HG03521 (cell line): ENCODE data around the gene SLC39A9.
"Not testable (repeated sequence)": the region's sequence is repeated elsewhere in the genome, so short reads cannot be mapped to it uniquely, and the experiment has no call there.

ENCODE experiments used
- ATAC-seq: cut with Tn5 transposase; IDR thresholded peaks from one replicate; pipeline ENCODE4 v1.9.1; 2021; ENCODE audit warnings: mild to moderate bottlenecking, moderate library complexity; ENCODE audit not compliant: unreplicated experiment

Gene SLC39A9

DNA sequence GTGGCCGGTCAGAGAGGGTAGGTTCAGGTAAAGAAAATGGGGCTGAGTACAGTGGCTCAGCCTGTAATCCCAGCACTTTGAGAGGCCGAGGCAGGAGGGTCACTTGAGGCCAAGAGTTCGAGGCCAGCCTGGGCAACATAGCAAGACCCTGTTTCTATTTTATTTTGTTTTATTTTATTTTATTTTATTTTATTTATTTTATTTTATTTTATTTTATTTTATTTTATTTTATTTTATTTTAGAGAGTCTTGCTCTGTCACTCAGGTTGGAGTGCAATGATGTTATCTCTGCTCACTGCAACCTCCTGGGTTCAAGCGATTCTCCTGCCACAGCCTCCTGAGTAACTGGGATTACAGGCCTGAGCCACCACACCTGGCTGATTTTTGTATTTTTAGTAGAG is 99.4 kb downstream of the SLC39A9 start:
- not testable (repeated sequence) for ATAC-seq

DNA sequence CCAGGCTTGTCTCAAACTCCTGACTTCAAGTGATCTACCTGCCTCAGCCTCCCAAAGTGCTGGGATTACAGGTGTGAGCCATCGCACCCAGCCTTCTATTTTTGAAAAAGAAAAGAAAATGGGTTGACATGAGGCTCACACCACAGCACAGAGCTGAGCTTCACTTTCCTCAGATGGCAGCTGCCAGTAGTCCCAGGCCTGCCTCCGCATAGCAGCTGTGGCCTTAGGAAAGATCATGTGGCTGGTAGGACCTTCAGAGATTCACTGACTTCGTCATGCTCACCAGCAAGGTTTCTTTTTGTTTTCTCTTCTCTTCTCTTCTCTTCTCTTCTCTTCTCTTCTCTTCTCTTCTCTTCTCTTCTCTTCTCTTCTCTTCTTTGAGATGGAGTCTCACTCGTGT is 99.8 kb downstream of the SLC39A9 start:
- ATAC-seq = not testable (repeated sequence)

DNA sequence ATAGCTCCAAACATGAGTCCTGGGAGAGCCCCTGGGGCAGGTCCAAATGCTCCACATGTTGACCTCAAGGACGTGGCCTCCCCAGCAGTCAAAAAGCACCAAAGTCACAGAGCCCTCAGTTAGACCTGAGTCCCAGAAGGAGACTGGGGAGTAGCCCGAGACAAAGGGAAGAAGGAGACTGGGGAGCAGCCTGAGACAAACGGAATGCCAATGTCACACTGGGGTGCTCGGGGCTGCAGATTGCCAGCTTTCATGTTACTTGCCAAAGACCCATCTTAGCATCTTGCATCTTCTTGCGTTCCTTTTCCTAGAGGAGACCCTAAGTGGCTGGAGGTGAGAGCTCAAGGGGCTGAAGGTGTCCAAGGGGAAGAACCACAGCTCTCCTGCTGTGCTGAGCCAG is 100.9 kb downstream of the SLC39A9 start:
- ATAC-seq = no peak

DNA sequence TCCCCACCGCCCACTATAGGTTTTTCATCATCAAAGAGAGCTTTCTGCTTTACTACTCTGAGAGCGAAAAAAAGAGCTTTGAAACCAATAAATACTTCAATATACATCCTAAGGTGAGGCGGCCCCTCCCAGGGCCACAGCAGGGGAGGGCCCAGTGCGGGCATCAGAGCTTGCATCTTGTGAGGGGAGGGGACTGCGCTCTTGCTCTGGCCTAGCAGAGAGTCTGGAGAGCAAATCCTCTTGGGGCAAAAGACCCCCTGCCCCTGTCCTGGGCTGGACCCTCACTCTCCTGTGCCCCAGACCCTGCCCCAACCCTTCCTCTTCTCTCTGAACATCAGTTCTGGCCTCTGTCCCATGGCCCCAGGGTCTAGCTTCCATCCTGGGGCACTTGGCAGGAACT is 101.6 kb downstream of the SLC39A9 start:
- no peak for ATAC-seq

DNA sequence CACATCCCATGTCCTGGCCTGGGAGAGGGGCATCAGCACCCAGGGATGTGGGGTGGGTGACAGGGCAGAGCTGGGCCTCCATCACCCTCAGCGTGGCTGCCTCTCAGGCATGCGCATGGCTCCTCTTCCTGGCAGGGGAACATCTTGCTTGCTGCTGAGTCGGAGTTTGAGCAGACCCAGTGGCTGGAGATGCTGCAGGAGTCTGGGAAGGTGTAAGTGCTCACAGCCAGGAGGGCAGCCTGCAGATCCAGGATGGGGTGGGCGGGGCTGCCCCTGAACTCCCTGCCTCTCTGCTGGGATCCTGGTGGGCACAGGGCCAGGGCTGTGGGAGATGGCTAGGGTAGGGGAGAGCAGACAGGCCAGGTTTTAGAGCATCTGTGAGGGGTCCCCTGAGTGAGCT is 102.2 kb downstream of the SLC39A9 start:
- ATAC-seq = no peak

DNA sequence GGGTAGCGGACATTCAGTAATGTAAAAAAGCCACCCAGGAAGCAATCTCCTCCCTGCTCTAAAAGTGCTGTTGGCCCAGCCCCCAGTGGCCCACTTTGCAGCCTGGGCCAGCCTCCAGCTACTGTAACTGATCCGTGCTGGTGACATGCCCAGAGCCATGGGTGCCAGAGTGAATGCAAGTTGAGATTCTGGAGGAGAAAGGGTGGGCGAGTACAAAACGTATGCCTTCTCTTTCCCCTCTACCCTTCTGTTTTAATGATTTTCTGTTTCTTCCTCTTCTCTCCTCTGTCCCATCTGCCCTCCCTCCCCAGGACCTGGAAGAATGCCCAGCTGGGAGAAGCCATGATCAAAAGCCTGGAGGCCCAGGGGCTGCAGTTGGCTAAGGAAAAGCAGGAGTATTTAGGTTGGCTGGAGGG is 102.9 kb downstream of the SLC39A9 start:
- ATAC-seq = no peak

DNA sequence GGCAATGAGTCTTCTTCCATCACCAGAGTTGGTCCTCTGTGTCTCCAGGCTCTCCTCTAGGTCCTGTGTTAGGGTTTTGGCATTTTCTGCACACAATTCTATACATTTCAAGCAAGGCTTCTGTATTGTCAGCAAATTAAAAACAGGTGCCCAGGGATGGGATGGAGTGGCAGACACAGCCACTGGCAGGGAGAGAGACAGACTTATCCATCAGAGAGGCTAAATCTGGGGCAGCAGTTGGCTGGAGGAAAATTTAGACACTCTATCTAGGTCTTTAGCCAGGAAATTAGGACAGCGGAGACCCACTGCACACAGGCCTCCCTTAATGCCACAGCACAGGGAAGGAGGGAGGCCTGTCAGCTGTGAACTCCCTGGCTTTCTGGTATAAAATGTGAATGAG is 106.3 kb downstream of the SLC39A9 start:
- no peak for ATAC-seq

DNA sequence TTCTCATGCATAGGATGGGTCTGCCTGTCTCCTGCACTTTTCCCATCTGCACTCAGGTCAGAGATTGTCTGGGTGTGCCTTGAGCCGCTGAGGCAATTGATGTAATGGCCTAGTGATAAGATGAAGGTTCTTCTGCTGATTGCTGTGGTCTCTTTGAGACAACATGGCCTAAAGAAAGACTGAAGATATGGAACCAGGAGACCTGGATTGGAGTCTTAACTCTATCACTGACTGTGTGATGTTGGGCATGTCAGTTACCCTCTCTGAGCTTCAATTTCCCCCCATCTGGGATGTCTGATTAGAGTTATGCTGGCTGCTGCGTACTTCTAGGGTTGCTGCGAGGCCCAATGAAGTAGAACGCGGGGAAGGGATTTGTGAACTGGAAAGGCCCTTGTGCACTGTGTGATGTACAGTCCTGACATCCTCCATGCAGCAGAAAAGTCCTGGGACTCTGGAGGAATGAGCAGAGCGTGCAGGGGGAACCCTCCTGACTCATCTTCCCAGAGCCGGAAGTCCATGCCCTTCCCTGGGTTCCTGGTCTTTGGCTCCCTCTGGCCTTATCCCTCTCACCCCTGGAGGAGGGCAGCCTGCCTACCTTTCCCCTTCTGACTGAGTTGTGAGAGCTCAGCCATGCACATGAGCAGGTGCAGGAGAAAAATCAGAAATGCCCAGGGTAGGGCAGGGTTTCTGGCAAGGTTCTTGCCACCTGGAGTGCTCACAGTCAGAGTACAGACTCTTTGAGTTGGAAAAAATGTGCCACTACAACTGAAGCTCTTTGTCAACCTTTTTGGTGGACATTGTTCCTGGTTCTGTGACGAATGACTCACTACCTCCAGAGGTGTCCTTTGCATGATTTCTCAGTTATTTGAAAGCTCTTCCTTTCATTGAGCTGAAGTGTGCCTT is 107.1 kb downstream of the SLC39A9 start:
- no peak for ATAC-seq

DNA sequence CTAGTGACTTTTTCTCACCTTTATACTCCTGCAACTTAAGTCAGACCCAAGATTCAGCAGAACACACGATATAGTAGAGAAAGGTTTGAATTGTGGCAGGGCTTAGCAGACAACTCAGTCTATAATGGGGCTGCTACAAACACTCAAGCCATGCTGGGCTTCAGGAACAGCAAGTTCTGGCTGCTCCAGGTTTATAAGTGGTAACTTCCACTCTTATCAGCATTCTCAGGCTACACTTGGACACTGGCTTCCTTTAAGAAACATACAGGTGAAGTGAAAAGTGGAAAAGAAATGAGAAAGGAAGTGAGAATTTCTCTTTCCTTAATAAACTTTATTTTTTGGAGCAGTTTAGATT is 107.7 kb downstream of the SLC39A9 start:
- no peak for ATAC-seq
